ENCODE measurements around the gene TRIL. TPM values are rescaled to one million over a fixed set of nuclear protein-coding genes. Genes with fewer than 3 reads are reported as not detected.

The TRIL gene
- total RNA-seq, 1 experiment from 2014 or later = not detected

DNA sequence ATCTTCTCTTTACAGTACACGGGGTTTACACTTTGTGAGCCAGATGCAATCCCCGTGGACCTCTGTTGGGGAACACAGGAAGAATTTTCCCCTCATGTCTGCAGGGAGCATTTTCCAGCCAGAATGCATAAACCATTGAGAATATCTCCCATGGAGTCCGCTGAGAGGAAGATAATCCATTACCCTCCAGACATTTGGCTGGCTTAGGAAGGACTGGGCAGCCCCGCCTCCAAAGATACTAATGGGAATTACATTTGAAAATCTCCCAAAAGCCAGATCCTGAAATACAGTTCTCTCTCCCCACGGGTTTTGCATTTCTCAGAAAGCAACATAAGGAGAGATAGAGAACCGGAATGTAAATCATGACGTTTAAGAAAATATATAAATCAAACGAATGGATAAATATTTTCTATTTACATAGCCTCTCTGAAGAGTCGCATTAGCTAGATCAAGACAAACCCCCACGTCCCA, 53.5 kb downstream of the TRIL start:
- DNase-seq = no peak
- Histone ChIP-seq H4K20me1 (ENCODE audit: insufficient read depth) (no peaks in the 10 kb centered on the region), H3K4me3 (peak overlapping the region; percentile 11; the same call in 1 of the 2 replicates), H3K27me3 (ENCODE audit: insufficient read depth, low read depth) (no peaks in the 10 kb centered on the region), H3K9me2 (ENCODE audit: insufficient read depth) (no peaks in the 10 kb centered on the region), H3K79me2 (ENCODE audit: low read depth) (no peaks in the 10 kb centered on the region), H3K9me3 (ENCODE audit: insufficient read depth, low read depth) (no peaks in the 10 kb centered on the region), H3K4me2 (peak overlapping the region; percentile 57), H3K27ac (no peak overlapping the region), H3K4me1 (replicated peaks; ENCODE audit: insufficient read depth) (no peaks in the 10 kb centered on the region), H3K36me3 (ENCODE audit: low read depth) (no peaks in the 10 kb centered on the region), H2AFZ (peak overlapping the region; percentile 46; the same call in 1 of the 2 replicates), H3F3A (ENCODE audit: insufficient read depth, low read depth) (no peaks in the 10 kb centered on the region)
- BruUV-seq (replicated peaks) = no TSS peak
- no peak for TF ChIP-seq EZH2 (IDR thresholded peaks at IDR 0.05; ENCODE audit: low read depth)
- TF ChIP-seq, protein P1, sequence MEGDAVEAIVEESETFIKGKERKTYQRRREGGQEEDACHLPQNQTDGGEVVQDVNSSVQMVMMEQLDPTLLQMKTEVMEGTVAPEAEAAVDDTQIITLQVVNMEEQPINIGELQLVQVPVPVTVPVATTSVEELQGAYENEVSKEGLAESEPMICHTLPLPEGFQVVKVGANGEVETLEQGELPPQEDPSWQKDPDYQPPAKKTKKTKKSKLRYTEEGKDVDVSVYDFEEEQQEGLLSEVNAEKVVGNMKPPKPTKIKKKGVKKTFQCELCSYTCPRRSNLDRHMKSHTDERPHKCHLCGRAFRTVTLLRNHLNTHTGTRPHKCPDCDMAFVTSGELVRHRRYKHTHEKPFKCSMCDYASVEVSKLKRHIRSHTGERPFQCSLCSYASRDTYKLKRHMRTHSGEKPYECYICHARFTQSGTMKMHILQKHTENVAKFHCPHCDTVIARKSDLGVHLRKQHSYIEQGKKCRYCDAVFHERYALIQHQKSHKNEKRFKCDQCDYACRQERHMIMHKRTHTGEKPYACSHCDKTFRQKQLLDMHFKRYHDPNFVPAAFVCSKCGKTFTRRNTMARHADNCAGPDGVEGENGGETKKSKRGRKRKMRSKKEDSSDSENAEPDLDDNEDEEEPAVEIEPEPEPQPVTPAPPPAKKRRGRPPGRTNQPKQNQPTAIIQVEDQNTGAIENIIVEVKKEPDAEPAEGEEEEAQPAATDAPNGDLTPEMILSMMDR (conservative IDR thresholded peaks at IDR 0.05) = no peak
- intact Hi-C loops (cut with micrococcal nuclease; ENCODE audit: unreplicated experiment) = no loop called here
- ChIA-PET CTCF (no interaction called here), POLR2A (ENCODE audit: unreplicated experiment) (no interaction called here)

DNA sequence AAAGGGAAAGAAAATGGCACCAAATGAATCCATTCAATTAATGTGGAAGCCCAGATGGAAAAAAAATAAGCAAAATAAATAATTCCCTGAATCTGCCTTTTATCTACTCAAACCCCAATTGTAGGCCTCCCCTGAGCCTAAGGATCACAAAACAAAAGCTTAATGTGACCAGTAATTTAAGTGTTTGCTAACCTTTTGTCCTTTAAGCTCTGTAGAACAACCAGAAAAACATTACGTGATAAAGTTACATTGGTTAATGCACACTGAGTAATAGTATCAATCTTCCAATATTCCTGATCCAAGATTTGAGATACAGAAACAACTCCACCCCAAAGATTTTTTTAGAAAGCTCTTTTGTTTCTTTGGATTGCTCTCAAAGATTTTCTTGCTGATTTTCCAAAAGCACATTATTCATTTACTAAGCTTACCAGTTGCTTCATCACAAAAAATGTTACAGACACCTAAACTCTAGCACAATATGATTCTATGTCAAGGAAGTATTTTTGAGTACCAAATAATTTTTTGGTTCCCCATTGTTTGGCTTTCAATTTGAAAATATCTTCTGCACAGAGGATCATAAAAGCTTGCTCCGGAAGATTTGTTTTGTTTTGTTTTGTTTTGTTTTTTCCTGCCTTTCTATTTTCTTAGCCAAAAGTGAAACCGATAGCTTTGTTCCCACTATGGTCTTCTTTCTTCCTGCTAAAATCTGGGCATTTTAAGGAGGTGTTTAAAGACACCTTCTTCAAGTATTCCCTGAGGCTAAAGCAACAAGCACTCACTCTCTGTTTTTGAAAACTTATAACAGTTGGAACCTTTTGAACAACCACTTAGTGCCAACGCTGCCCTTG, 54.2 kb downstream of the TRIL start:
- Histone ChIP-seq H2AFZ (peak overlapping the region; percentile 46; the same call in 1 of the 2 replicates), H3K4me1 (replicated peaks; ENCODE audit: insufficient read depth) (no peaks in the 10 kb centered on the region), H3K36me3 (ENCODE audit: low read depth) (no peaks in the 10 kb centered on the region), H3K4me3 (peak overlapping the region; percentile 11; the same call in 1 of the 2 replicates), H3K79me2 (ENCODE audit: low read depth) (no peaks in the 10 kb centered on the region), H3K27ac (no peak overlapping the region), H3K9me3 (ENCODE audit: insufficient read depth, low read depth) (no peaks in the 10 kb centered on the region), H3K27me3 (ENCODE audit: insufficient read depth, low read depth) (no peaks in the 10 kb centered on the region), H3F3A (ENCODE audit: insufficient read depth, low read depth) (no peaks in the 10 kb centered on the region), H3K4me2 (peak overlapping the region; percentile 57), H3K9me2 (ENCODE audit: insufficient read depth) (no peaks in the 10 kb centered on the region), H4K20me1 (ENCODE audit: insufficient read depth) (no peaks in the 10 kb centered on the region)
- TF ChIP-seq, protein P1 (conservative IDR thresholded peaks at IDR 0.05) = no peak
- no peak for TF ChIP-seq EZH2 (IDR thresholded peaks at IDR 0.05; ENCODE audit: low read depth)
- no TSS peak for BruUV-seq (replicated peaks)
- CTCF ChIA-PET = no interaction called here
- intact Hi-C loops (cut with micrococcal nuclease; ENCODE audit: unreplicated experiment) = no loop called here
- DNase-seq = no peak
- POLR2A ChIA-PET (ENCODE audit: unreplicated experiment) = no interaction called here

Other genes with a start within 250 kb of the TRIL start
- gene CPVL, start 188.2 kb upstream of the TRIL start, total RNA-seq (2021) = 0.28 TPM in 1 of 2 replicates, not detected in the other
- gene CHN2, start 236.4 kb upstream of the TRIL start, total RNA-seq (2021) = not detected in 2 replicates